Measurements from ENCODE around the gene CMTM1. TPM values are rescaled to one million over a fixed set of nuclear protein-coding genes. Genes with fewer than 3 reads are reported as not detected.

Gene CMTM1
- total RNA-seq, 1 donor: 3.2 TPM

DNA sequence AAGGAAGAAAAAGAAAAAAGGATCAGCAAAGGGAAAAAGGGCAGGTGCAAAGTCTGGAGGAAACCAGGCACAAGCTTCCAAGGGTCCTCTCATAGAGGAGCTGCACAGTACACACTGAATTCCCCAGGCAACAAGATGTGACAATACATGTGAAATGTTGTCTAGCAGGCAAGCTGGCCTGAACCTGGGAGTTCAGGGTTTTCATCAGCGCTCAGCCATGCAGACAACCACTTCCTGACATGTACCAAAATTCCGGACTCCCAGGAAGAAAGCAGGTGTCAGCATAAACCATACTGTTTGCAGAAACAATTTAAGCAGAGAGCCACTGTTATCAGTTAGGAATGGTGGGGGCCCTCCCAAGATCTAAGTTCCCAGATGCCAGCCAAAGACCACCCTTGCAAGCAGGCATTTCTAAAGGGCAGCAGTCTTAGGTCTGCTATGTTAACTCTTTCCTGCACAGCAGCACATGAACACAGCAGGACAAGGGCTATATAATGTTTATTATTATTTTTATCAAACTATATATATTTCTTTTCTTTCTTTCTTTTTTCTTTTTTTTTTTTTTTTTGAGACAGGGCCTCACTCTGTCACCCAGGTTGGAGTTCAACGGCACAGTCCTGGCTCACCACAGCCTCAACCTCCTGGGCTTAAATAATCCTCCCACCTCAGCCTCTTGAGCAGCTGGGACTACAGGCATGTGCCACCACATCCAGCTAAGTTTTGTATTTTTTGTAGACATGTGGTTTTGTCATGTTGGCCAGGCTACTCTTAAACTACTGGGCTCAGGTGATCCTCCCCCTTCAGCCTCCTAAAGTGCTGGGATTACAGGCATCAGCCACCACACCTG, 26.4 kb upstream of the CMTM1 start:
- no peak for DNase-seq (ENCODE audit: low read depth)
- TF ChIP-seq, protein P1, sequence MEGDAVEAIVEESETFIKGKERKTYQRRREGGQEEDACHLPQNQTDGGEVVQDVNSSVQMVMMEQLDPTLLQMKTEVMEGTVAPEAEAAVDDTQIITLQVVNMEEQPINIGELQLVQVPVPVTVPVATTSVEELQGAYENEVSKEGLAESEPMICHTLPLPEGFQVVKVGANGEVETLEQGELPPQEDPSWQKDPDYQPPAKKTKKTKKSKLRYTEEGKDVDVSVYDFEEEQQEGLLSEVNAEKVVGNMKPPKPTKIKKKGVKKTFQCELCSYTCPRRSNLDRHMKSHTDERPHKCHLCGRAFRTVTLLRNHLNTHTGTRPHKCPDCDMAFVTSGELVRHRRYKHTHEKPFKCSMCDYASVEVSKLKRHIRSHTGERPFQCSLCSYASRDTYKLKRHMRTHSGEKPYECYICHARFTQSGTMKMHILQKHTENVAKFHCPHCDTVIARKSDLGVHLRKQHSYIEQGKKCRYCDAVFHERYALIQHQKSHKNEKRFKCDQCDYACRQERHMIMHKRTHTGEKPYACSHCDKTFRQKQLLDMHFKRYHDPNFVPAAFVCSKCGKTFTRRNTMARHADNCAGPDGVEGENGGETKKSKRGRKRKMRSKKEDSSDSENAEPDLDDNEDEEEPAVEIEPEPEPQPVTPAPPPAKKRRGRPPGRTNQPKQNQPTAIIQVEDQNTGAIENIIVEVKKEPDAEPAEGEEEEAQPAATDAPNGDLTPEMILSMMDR (IDR thresholded peaks at IDR 0.05; ENCODE audit: insufficient read depth, low read length): no peak
- no peak overlapping the region for H3K4me3 ChIP-seq (ENCODE audit: low read depth, low read length)

DNA sequence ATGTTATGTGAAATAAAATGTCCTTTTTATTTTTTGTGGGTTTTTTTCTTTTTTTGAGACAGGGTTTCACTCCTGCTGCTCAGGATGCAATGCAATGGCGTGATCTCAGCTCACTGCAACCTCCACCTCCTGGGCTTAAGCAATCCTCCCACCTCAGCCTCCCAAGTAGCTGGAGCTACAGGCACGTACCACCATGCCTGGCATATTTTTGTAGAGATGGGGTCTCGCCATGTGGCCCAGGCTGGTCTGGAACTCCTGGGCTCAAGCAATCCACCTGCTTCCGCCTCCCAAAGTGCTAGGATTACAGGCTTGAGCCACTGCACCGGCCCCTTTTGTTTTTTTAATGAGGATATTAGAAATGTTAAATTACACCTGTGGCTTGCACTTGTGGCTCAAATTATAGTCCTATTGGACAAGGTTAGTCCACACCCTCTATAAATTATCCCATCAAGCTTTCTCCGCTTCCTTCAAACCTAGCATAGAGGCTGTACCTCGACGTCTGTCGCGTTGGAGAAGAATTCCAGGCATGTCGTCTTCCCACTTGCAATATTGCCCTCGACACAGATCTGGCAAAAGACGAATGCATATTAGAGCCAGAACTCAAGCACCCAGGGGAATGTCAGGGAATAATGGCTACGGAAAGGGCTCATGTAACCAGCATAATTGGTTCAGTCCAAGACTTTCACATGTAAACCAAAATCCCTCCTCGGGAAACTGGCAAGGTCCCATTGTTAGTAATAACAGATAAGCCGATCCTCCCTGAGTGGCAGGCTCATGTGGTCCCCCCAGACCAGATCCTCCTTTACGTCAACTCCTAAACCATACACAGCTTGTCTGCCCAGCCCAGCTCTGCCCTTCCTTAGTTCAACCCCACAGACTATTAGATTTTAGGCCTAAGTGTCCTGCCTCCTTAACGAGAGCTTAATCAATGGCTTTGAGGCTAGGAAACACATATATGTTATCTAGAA, 24.6 kb upstream of the CMTM1 start:
- TF ChIP-seq, protein P1 (IDR thresholded peaks at IDR 0.05; ENCODE audit: insufficient read depth, low read length): no peak

DNA sequence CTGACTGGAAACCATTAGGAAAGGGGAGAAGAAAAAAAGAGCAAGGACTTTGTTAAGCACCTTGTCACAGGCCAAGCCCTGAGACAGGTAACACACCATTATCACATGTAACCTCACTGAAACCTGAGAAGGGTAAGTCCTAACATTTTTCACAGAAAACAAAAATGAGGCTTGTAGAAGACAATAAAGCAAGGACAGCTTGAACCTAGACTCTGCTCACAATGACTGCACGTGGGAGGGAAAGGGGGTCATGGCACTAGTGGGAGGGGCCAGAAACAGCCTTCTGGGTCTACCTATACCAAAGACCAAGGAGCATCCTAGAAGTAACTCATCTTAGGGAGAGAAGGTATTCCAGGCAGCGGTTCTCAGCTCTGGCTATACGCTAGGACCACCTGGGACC, 23.8 kb upstream of the CMTM1 start:
- TF ChIP-seq, protein P1 (IDR thresholded peaks at IDR 0.05; ENCODE audit: insufficient read depth, low read length): no peak
- no peak overlapping the region for H3K4me3 ChIP-seq (ENCODE audit: low read depth, low read length)
- DNase-seq (ENCODE audit: low read depth): no peak

More for the DNA sequence above, 24.6 kb upstream of the CMTM1 start:
- DNase-seq (ENCODE audit: low read depth): no peak
- H3K4me3 ChIP-seq (ENCODE audit: low read depth, low read length): no peak overlapping the region

DNA sequence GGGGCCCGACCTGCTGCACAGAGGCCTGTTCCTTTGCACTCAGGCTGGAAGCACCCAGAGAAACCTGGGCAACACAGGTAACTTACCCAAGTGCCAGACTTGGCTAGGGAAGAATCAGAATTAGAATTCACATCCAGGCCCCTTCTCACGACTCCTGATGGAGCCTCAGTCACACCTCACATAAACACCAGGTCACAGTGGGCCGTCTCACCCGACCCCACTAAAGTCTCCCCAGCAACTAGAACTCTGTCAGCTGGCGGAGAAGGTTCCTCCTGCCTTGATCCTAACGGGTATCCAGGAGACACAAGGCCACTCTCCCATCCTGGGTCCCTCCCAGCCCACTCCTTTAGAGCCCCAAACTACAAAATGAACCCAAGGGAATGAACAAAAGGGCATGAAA, 22.7 kb upstream of the CMTM1 start:
- TF ChIP-seq, protein P1 (IDR thresholded peaks at IDR 0.05; ENCODE audit: insufficient read depth, low read length): no peak
- no peak for DNase-seq (ENCODE audit: low read depth)
- H3K4me3 ChIP-seq (ENCODE audit: low read depth, low read length): no peak overlapping the region

DNA sequence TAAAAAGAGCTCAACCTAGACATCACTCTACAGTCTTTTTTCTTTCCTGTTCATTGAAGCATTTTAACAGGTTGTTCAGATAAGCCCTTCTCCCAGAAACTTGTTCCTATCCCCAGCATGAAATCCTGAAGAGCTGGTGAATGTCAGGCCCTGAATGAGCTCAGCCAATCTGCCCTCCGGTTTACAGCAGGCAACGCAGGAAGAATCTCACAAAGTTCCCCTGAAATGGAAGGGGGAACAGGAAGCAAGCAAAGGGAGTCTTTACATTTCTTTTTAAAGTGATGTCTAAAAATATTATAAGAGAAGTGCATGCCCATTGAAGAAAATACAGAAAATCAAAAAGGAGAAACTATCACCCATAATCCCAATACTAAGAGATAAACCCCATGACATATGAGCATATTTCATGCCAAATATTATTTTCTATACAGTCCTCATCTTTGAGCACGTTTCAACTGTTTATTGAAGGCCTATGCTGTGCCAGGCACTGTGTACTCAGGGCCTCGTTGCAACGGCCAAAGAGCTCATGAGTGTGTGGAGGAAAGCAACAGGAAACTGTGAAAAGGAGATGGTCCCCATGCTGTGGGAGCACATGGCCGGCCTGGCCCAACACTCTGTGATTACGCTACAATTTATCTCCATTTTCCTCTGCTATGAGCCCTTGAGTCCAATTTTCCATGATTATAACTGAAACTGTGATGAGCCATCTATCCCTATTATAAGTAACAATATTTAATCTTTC, 22.1 kb upstream of the CMTM1 start:
- no peak overlapping the region for H3K4me3 ChIP-seq (ENCODE audit: low read depth, low read length)
- TF ChIP-seq, protein P1 (IDR thresholded peaks at IDR 0.05; ENCODE audit: insufficient read depth, low read length): no peak
- no peak for DNase-seq (ENCODE audit: low read depth)
